ENCODE data around the gene ARHGAP35. TPM values are rescaled to one million over a fixed set of nuclear protein-coding genes. Genes with fewer than 3 reads are reported as not detected.

ARHGAP35 gene
- total and polyA plus RNA-seq, 10 of the 15 experiments (the other 5 are each of a cell fraction or from before 2014, with no cell fraction given), result 0.85 to 29.9 (median 11.5) TPM

- TF ChIP-seq RFX5 (IDR thresholded peaks at IDR 0.05; ENCODE audit: low read depth, low read length) (peak; percentile 82; the same call in 1 of the 2 replicates), E2F4 (IDR thresholded peaks at IDR 0.05; ENCODE audit: low read depth, low read length) (peak; percentile 91), PAX5 (IDR thresholded peaks at IDR 0.05; ENCODE audit: borderline replicate concordance, low read depth, low read length) (0 out of 2 replicates have a peak, but pooled peaks have one; percentile 31), STAT1 (conservative IDR thresholded peaks at IDR 0.05) (0 out of 2 replicates have a peak, but pooled peaks have one; percentile 47), PAX8 (IDR thresholded peaks at IDR 0.05) (no peak), YY1 (IDR thresholded peaks at IDR 0.05; ENCODE audit: low read depth, low read length) (0 out of 2 replicates have a peak, but pooled peaks have one; percentile 45), SUZ12 (IDR thresholded peaks at IDR 0.05; ENCODE audit: unreplicated experiment) (no peak), ASH2L (IDR thresholded peaks at IDR 0.05; ENCODE audit: borderline replicate concordance, low read depth) (no peak), TCF12 (IDR thresholded peaks at IDR 0.05; ENCODE audit: low read depth, low read length) (peak; percentile 54; the same call in 1 of the 2 replicates), PBX3 (IDR thresholded peaks at IDR 0.05; ENCODE audit: insufficient replicate concordance, low read depth, low read length) (peak; percentile 40), CTCF (IDR thresholded peaks at IDR 0.05 in 2 of 3, conservative IDR thresholded peaks at IDR 0.05 in 1 of 3; ENCODE audit: control insufficient read depth in 2 of 3, extremely low read depth in 1 of 3, insufficient read depth in 1 of 3, low read depth in 3 of 3, low read length in 3 of 3) (peak; percentile 77 to 97 (median 90); a peak in 5 of 6 replicates), NBN (IDR thresholded peaks at IDR 0.05) (0 out of 2 replicates have a peak, but pooled peaks have one; percentile 36), IRF5 (IDR thresholded peaks at IDR 0.05; ENCODE audit: borderline replicate concordance) (no peak), MLLT1 (IDR thresholded peaks at IDR 0.05) (0 out of 2 replicates have a peak, but pooled peaks have one; percentile 15), TBL1XR1 (IDR thresholded peaks at IDR 0.05; ENCODE audit: low read depth, low read length) (0 out of 2 replicates have a peak, but pooled peaks have one; percentile 33)
Observed at GRCh38 chr19:46856062-46857022, 4.5 kb upstream of the ARHGAP35 start (continued).

All from GM12878 (cell line).